ENCODE data around the gene MAP2K5. TPM values are rescaled to one million over a fixed set of nuclear protein-coding genes. Genes with fewer than 3 reads are reported as not detected.

Gene MAP2K5
- total RNA-seq, 1 experiment from 2014 or later, result 22.2 TPM

GRCh38 chr15:67678089-67678488 lies 135.6 kb downstream of the MAP2K5 start:
- BruUV-seq (replicated peaks), result no TSS peak
- peaks cover 4% of the 10 kb centered on the region for H3K36me3 Mint-ChIP-seq (ENCODE audit: insufficient read depth, unreplicated experiment)
- peaks cover under 1% of the 10 kb centered on the region for H3K9me3 Mint-ChIP-seq (ENCODE audit: low read depth, unreplicated experiment)
- H3K4me1 Mint-ChIP-seq (ENCODE audit: low read depth, unreplicated experiment), result peaks cover 10% of the 10 kb centered on the region
- H3K27ac Mint-ChIP-seq (ENCODE audit: unreplicated experiment), result no peak overlapping the region
- H3K27me3 Mint-ChIP-seq (ENCODE audit: unreplicated experiment), result no peaks in the 10 kb centered on the region
- intact Hi-C loops (cut with micrococcal nuclease; ENCODE audit: unreplicated experiment), result no loop called here
- CTCF ChIA-PET, result no interaction called here
- no peak overlapping the region for H3K4me3 Mint-ChIP-seq (ENCODE audit: low read depth, unreplicated experiment)
- no peak for DNase-seq
- TF ChIP-seq CTCF (IDR thresholded peaks at IDR 0.05; ENCODE audit: unreplicated experiment), result no peak

DNA sequence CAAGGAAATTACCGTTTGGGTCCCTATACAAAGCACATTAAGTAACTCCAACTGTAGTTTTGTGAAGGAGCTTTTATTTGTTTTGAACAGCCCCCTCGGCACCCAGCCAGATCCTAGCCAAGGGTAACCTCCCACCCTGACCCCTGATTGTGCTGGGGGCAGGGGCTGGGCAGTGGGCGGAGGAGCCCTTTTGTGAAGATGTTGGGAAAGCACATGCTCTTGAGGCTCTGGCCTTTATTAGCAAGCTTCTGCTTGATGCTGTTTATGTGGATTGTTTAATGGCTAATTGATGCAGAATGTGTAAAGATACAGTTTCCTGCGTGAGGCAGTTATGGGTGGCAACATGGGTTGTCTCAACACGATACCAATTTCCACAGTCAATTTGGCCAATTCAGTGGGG lies 136.5 kb downstream of the MAP2K5 start:
- CTCF ChIA-PET, result no interaction called here
- intact Hi-C loops (cut with micrococcal nuclease; ENCODE audit: unreplicated experiment), result no loop called here
- Mint-ChIP-seq H3K9me3 (ENCODE audit: low read depth, unreplicated experiment) (no peaks in the 10 kb centered on the region), H3K4me1 (ENCODE audit: low read depth, unreplicated experiment) (peaks cover 10% of the 10 kb centered on the region), H3K36me3 (ENCODE audit: insufficient read depth, unreplicated experiment) (peaks cover 4% of the 10 kb centered on the region), H3K4me3 (ENCODE audit: low read depth, unreplicated experiment) (no peak overlapping the region), H3K27ac (ENCODE audit: unreplicated experiment) (no peak overlapping the region), H3K27me3 (ENCODE audit: unreplicated experiment) (no peaks in the 10 kb centered on the region)
- TF ChIP-seq CTCF (IDR thresholded peaks at IDR 0.05; ENCODE audit: unreplicated experiment), result no peak
- DNase-seq, result no peak
- BruUV-seq (replicated peaks), result no TSS peak

DNA sequence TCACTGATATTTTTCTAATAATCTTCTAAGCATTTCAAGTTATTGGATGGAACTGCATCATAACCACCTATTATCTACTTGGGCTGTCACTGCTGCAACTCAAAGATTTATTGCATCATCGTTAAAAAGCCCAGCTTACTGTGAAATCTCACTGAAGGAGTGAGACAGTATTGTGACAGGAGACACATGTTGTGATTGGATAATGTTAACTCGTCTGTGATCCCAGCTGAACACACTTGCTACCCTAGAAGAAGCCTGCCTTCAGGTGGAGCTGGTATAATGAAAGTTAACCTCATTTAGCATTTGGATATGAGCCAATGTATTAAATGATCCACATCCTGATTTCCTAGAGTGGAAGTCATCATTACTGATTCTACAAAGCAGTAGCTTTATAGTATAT lies 138.1 kb downstream of the MAP2K5 start:
- Mint-ChIP-seq H3K36me3 (ENCODE audit: insufficient read depth, unreplicated experiment) (peaks cover 4% of the 10 kb centered on the region), H3K27me3 (ENCODE audit: unreplicated experiment) (no peaks in the 10 kb centered on the region), H3K27ac (ENCODE audit: unreplicated experiment) (peak overlapping the region; percentile 18), H3K4me1 (ENCODE audit: low read depth, unreplicated experiment) (peaks cover 10% of the 10 kb centered on the region), H3K4me3 (ENCODE audit: low read depth, unreplicated experiment) (no peak overlapping the region), H3K9me3 (ENCODE audit: low read depth, unreplicated experiment) (peaks cover 3% of the 10 kb centered on the region)
- no peak for DNase-seq
- CTCF ChIA-PET, result interaction anchor here (0.6 kb wide), 1 partner anchor 281 kb away, joined by 3 read pairs; no protein-coding TSS in a partner anchor
- TF ChIP-seq CTCF (IDR thresholded peaks at IDR 0.05; ENCODE audit: unreplicated experiment), result no peak
- no TSS peak for BruUV-seq (replicated peaks)
- intact Hi-C loops (cut with micrococcal nuclease; ENCODE audit: unreplicated experiment), result loop anchor here (2.0 kb wide), 1 partner anchor 40 kb away; no protein-coding TSS in a partner anchor

DNA sequence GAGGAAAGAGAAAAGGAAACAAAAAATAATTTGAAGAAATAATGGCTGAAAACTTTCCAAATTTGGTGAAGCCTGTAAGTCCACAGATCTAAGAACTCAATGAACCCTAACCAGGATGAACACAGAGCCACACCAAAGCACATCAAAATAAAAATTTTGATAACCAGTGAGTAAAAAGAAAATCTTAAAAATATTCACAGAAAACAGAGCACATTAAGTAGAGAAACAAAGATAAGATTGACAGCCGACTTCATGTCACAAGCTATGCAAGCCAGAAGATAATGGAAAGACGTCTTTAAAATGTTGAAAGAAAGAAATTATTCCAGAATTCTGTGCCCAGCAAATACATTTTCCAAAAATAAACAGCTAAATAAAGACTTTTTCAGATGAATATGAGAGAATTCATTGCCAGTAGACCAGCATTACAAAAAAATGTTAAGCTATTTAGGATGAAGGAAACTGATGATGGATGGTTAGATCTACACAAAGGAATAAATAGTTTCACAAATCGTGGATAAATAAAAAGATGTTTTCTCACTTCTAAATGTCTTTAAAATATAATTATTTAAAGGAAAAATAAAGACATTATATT lies 142.6 kb downstream of the MAP2K5 start:
- Mint-ChIP-seq H3K36me3 (ENCODE audit: insufficient read depth, unreplicated experiment) (peaks cover 4% of the 10 kb centered on the region), H3K27ac (ENCODE audit: unreplicated experiment) (no peak overlapping the region), H3K9me3 (ENCODE audit: low read depth, unreplicated experiment) (peaks cover 6% of the 10 kb centered on the region), H3K4me3 (ENCODE audit: low read depth, unreplicated experiment) (no peak overlapping the region), H3K4me1 (ENCODE audit: low read depth, unreplicated experiment) (peaks cover 10% of the 10 kb centered on the region), H3K27me3 (ENCODE audit: unreplicated experiment) (no peaks in the 10 kb centered on the region)
- intact Hi-C loops (cut with micrococcal nuclease; ENCODE audit: unreplicated experiment), result no loop called here
- TF ChIP-seq CTCF (IDR thresholded peaks at IDR 0.05; ENCODE audit: unreplicated experiment), result no peak
- no TSS peak for BruUV-seq (replicated peaks)
- DNase-seq, result no peak
- CTCF ChIA-PET, result no interaction called here

All from Calu3 (cell line).